AG10803 (cell line): Measurements from ENCODE around the gene UMPS.
A peak's percentile ranks its signal among the peaks of the same experiment; 100 is the strongest.
"Not testable (repeated sequence)": the region's sequence is repeated elsewhere in the genome, so short reads cannot be mapped to it uniquely, and the experiment has no call there.

Experiments
- DNase-seq: peaks from one replicate; pipeline ENCODE4 v3.0.0; 2010; ENCODE audit warnings: low read depth
- H3K4me3 ChIP-seq: 2 replicates; pipeline ENCODE4 v1.5.1; 2011; ENCODE audit warnings: mild to moderate bottlenecking, low read length, control low read depth
- TF ChIP-seq, protein P1 (sequence below): conservative IDR thresholded peaks from 2 replicates; pipeline ENCODE4 v1.5.1; 2011; ENCODE audit warnings: mild to moderate bottlenecking, low read length, control low read depth, inconsistent platforms

Gene UMPS

DNA sequence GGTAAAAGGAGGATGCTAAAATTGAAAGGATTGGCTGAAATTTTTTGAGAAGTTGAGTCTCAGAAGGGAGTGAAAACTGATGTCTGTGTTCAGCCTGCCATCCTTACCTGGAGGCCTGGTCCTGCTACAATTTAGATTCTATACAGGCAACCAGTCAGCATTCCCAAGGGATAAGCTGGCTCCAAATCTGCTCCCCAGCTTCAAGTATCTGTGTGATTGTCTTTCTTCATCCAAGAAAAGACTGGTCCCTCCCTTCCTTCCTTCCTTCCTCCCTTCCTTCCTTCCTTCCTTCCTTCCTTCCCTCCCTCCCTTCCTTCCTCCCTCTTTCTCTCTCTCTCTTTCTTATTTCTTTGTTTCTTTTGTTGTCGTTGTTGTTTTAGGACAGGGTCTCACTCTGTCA is 24.7 kb upstream of the UMPS start:
- no peak overlapping the region for H3K4me3 ChIP-seq
- TF ChIP-seq, protein P1, sequence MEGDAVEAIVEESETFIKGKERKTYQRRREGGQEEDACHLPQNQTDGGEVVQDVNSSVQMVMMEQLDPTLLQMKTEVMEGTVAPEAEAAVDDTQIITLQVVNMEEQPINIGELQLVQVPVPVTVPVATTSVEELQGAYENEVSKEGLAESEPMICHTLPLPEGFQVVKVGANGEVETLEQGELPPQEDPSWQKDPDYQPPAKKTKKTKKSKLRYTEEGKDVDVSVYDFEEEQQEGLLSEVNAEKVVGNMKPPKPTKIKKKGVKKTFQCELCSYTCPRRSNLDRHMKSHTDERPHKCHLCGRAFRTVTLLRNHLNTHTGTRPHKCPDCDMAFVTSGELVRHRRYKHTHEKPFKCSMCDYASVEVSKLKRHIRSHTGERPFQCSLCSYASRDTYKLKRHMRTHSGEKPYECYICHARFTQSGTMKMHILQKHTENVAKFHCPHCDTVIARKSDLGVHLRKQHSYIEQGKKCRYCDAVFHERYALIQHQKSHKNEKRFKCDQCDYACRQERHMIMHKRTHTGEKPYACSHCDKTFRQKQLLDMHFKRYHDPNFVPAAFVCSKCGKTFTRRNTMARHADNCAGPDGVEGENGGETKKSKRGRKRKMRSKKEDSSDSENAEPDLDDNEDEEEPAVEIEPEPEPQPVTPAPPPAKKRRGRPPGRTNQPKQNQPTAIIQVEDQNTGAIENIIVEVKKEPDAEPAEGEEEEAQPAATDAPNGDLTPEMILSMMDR: no peak
- DNase-seq: no peak

DNA sequence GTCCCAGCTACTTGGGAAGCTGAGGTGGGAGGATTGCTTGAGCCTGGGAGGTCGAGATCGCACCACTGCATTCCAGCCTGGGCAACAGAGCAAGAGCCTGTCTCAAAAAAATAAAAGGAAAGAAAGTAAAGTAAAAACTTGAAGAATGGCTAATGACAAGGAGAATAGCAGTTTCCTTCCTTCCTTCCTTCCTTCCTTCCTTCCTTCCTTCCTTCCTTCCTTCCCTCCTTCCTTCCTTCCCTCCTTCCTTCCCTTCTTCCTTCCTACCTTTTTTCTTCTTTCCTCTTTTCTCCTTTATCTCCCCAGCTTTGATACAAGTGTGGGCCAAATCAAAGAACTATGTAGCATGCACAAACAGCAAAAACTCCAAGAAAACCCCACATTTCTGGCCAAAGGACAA is 23.0 kb upstream of the UMPS start:
- H3K4me3 ChIP-seq, DNase-seq: not testable (repeated sequence)

DNA sequence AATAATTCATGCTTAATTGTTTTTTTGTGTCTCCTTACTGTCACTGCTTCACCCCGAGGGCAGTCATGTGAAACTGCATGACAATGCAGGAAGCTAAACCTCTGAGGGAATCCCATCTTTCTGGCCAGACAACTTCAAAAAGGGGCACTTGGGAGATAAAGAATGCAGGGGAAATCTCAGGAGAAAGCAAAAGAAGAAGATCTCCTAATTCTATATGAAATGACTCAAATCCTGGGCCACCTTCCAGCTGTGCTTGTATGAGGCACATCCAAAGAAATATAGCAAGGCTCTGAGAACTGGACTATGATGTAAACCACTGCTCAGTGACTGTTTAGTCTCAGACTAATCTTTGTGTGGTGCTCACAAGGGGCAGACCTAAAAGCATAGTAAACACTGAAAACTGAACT is 22.6 kb upstream of the UMPS start:
- no peak overlapping the region for H3K4me3 ChIP-seq
- peak; percentile 61 for DNase-seq

DNA sequence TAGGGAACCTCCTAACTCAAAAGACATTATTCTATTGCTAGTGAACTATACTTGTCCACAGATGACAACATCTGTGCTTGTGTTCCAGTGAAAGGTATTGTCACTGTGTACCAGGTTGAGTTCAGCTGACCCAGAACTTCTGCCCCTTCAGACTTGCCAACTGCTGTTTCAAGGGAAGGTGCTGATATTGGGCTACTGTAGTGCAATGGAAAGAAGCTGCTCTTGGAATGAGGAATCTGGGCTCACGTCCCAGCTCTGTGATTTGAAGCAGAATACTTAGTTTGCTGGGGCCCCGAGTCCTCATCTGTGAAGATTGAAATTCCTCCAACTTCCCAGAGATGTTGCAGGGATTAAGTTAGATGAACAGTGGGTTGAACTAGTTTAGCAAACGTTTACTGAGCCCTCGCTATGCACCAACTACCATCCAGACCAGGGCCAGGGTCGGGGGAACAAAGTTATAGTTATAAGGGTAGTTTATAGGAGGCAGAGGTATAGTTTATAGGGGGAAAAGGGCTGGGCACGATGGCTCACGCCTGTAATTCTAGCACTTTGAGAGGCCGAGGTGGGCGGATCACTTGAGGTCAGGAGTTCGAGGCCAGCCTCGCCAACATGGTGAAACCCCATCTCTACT is 15.9 kb upstream of the UMPS start:
- DNase-seq: peak; percentile 47
- H3K4me3 ChIP-seq: no peak overlapping the region
- TF ChIP-seq, protein P1: no peak

More for the DNA sequence above, 22.6 kb upstream of the UMPS start:
- TF ChIP-seq, protein P1: no peak

DNA sequence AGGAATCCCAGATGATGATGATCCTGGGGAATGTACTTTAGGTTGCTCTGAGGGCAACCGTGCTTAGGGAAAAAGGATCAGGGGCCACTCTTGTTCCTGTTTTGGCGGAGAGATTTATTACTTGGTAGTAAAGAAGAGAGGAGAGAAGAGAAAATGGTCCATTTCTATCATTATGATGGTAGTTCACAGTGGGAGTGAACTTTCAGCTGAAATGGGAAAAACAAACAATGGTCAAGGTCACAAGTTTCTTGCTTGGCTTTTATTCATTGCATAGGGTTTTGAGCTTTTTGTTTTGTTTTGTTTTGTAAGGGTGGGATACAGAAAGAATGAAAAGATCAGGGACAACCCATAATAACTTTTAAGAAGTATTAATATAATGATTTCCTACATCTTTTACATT is 7.7 kb upstream of the UMPS start:
- TF ChIP-seq, protein P1: no peak
- DNase-seq: no peak
- H3K4me3 ChIP-seq: no peak overlapping the region

DNA sequence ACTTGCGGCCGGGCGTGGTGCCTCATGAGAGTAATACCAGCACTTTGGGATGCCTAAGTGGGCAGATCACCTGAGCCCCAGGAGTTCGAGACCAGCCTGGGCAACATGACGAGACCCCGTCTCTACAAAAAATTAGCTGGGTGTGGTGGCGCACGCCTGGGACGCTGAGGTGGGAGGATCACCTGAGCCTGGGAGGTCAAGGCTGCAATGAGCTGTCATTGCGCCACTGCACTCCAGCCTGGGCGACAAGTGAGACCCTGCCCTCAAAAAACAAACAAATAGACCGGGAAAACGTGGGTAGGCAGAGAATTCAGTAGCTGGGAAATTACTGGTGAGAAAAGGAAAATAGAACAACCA is 667 bp downstream of the UMPS start:
- no peak for DNase-seq
- TF ChIP-seq, protein P1: no peak
- peak overlapping the region; percentile 100 for H3K4me3 ChIP-seq

DNA sequence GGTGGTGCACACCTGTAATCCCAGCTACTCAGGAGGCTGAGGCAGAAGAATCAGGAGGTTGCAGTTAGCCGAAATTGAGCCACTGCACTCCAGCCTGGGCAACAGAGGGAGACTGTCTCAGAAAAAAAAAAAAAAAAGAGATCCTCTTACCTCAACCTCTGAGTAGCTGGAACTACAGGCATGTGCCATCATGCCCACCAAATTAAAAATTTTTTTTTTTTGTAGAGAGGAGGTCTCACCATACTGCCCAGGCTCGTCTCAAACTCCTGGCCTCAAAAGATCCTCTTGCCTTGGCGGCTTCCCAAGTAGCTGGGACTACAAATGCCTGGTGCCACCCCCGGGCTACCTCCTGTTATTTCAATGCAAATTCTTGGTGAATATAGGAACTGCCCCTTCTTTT is 1.5 kb downstream of the UMPS start:
- DNase-seq: no peak
- no peak overlapping the region for H3K4me3 ChIP-seq
- TF ChIP-seq, protein P1: no peak

DNA sequence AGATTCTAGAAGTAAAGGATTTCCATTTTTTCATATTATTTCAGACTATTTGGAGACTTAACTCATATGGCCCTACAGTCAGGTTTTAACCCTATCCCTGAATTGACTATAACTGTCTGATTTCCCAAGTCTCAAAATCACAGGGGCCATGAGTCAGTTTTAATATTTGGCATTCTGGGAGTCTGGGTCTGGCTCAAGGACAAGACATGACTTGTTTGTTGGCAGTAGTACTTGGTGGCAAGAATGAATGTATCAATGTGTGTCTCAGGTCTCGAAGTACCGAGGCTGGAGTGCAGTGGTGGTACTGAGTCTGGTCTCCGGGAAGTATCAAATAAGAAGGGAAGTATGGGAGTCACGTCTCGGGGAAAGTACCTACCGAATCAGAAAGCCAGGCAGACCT is 10.8 kb downstream of the UMPS start:
- DNase-seq: peak; percentile 46
- TF ChIP-seq, protein P1: no peak
- no peak overlapping the region for H3K4me3 ChIP-seq
